K562 (cell line): ENCODE results near the gene PGGHG. TPM values are rescaled to one million over a fixed set of nuclear protein-coding genes. Genes with fewer than 3 reads are reported as not detected.

ENCODE experiments used
- ATAC-seq: fragments of 200-7000 bp; cut with Tn5 transposase; 3 replicates; pipeline ENCODE4 v1.9.1; 2020; ENCODE audit warnings: moderate library complexity
- BruUV-seq: library from RNA; stranded (reverse); fragments of 400-500 nt; replicated peaks from 2 replicates; lab custom pipeline; 2021; lab: Mats Ljungman, UMichigan
- CTCF ChIA-PET: fragments of 300-600 bp; formaldehyde crosslinking; extraction: SDS; loops from one replicate; lab custom pipeline; 2021; ENCODE audit warnings: low intra/inter-chr PET ratio; lab: Yijun Ruan, JAX
- POLR2A ChIA-PET: fragments of 300-600, 350-650 bp; sonication (Branson Sonifier 250); formaldehyde crosslinking; extraction: SDS; loops from one replicate; lab custom pipeline; 2021; ENCODE audit warnings: antibody characterized with exemption, inconsistent platforms; lab: Yijun Ruan, JAX
- DNase-seq, 4 experiments: peaks; one replicate each; pipeline versions ENCODE4 v3.0.0 to v3.0.0-alpha.2; 2011 to 2018; ENCODE audit warnings: low spot score in 3 of 4, mixed read lengths in 3 of 4; ENCODE audit errors: extremely low read depth in 1 of 4
- FAIRE-seq: peaks from 2 replicates; lab custom pipeline; 2011; peaks lifted over from hg19 to GRCh38; lab: Jason Lieb, UNC
- H2AFZ ChIP-seq: 2 replicates; pipeline ENCODE4 v1.6.0; 2011; ENCODE audit warnings: low read depth, low read length, control low read depth, inconsistent platforms
- H3K27ac ChIP-seq: fragments of 200-600 bp; 3 replicates; pipeline ENCODE4 v1.8.0; 2011; ENCODE audit warnings: low read depth, mild to moderate bottlenecking, control low read depth, inconsistent platforms, low read length, moderate library complexity, mixed read lengths; ENCODE audit errors: extremely low read depth
- H3K27me3 ChIP-seq, 2 experiments: fragments of 300-600 bp in 1 of 2; 2 replicates in 1 of 2; 3 replicates in 1 of 2; pipeline versions ENCODE4 v1.6.0 to v1.8.0; 2011; ENCODE audit warnings: inconsistent platforms in 2 of 2, low read length in 2 of 2, mild to moderate bottlenecking in 1 of 2, mixed read lengths in 1 of 2, moderate library complexity in 1 of 2; ENCODE audit not compliant: control insufficient read depth in 2 of 2, insufficient read depth in 2 of 2
- H3K36me3 ChIP-seq: fragments of 300-600 bp; 3 replicates; pipeline ENCODE4 v1.8.0; 2011; ENCODE audit warnings: mild to moderate bottlenecking, low read length, inconsistent platforms; ENCODE audit not compliant: control insufficient read depth, insufficient read depth
- H3K4me1 ChIP-seq, 2 experiments: fragments of 200-600 bp in 1 of 2; replicated peaks in 1 of 2; 2 replicates in 1 of 2; 3 replicates in 1 of 2; pipeline versions ENCODE4 v1.5.1 to v1.8.0; 2011; ENCODE audit warnings: inconsistent platforms in 2 of 2, low read length in 2 of 2, mild to moderate bottlenecking in 1 of 2, mixed read lengths in 1 of 2, moderate library complexity in 1 of 2; ENCODE audit not compliant: control insufficient read depth in 2 of 2, insufficient read depth in 2 of 2
- H3K4me2 ChIP-seq: 2 replicates; pipeline ENCODE4 v1.6.1; 2011; ENCODE audit warnings: low read length, control low read depth, inconsistent platforms, mixed read lengths; ENCODE audit not compliant: insufficient read depth
- H3K4me3 ChIP-seq: fragments of 200-600 bp; sonication (generic), shearing (Covaris generic); 2 replicates; pipeline ENCODE4 v1.5.1; 2016; ENCODE audit warnings: control low read depth, inconsistent platforms
- H3K79me2 ChIP-seq: fragments of 200-600 bp; 3 replicates; pipeline ENCODE4 v1.8.0; 2011; ENCODE audit warnings: low read length, inconsistent platforms; ENCODE audit not compliant: control insufficient read depth, insufficient read depth
- H3K9ac ChIP-seq, 2 experiments: 2 replicates each; pipeline versions ENCODE4 v1.6.0 to v1.6.1; 2011; ENCODE audit warnings: low read depth in 2 of 2, low read length in 2 of 2, control low read depth in 1 of 2, inconsistent platforms in 1 of 2, mild to moderate bottlenecking in 1 of 2, mixed read lengths in 1 of 2; ENCODE audit not compliant: insufficient read depth in 1 of 2
- H3K9me1 ChIP-seq: one replicate; pipeline ENCODE4 v1.6.0; 2011; ENCODE audit warnings: inconsistent platforms, mild to moderate bottlenecking, low read length, moderate library complexity; ENCODE audit not compliant: control insufficient read depth, insufficient read depth
- H3K9me3 ChIP-seq: replicated peaks from 2 replicates; pipeline ENCODE4 v1.5.1; 2011; ENCODE audit warnings: low read depth, low read length, inconsistent platforms; ENCODE audit not compliant: control insufficient read depth, insufficient read depth
- H4K20me1 ChIP-seq: replicated peaks from 2 replicates; pipeline ENCODE4 v1.6.1; 2011; ENCODE audit warnings: low read length, inconsistent platforms, mixed read lengths; ENCODE audit not compliant: control insufficient read depth, insufficient read depth
- ARHGAP35 ChIP-seq: fragments of 450-650 bp; IDR thresholded peaks from 2 replicates; pipeline ENCODE4 v1.6.1; 2018; ENCODE audit not compliant: partially characterized antibody
- DMBX1 ChIP-seq: fragments of 250-450 bp; sonication (Bioruptor Pico); IDR thresholded peaks from 2 replicates; pipeline ENCODE4 v1.8.0; 2022; ENCODE audit warnings: inconsistent platforms, mild to moderate bottlenecking, moderate library complexity, borderline replicate concordance
- FOXK2 ChIP-seq, 2 experiments: fragments of 450-650 bp; IDR thresholded peaks in 1 of 2; conservative IDR thresholded peaks in 1 of 2; 2 replicates each; pipeline ENCODE4 v1.6.1; 2016; ENCODE audit warnings: low read depth in 2 of 2, mild to moderate bottlenecking in 1 of 2
- HNRNPH1 ChIP-seq: fragments of 200-400 bp; formaldehyde crosslinking; optimal IDR thresholded peaks from 2 replicates; pipeline ENCODE3; 2017; ENCODE audit warnings: low read depth, mild to moderate bottlenecking, low read length, moderate library complexity
- HNRNPLL ChIP-seq: fragments of 200-400 bp; formaldehyde crosslinking; IDR thresholded peaks from 2 replicates; pipeline ENCODE4 v1.6.1; 2017; ENCODE audit warnings: low read length, low read depth, mild to moderate bottlenecking; ENCODE audit not compliant: poor library complexity, severe bottlenecking
- L3MBTL2 ChIP-seq: fragments of 450-650 bp; IDR thresholded peaks from 2 replicates; pipeline ENCODE4 v1.6.1; 2016; ENCODE audit warnings: mild to moderate bottlenecking, moderate library complexity
- LEF1 ChIP-seq: fragments of 450-650 bp; IDR thresholded peaks from 2 replicates; pipeline ENCODE4 v1.6.1; 2016; ENCODE audit warnings: mild to moderate bottlenecking
- MYBL2 ChIP-seq, 2 experiments: fragments of 450-650 bp in 1 of 2; sonication (generic) in 1 of 2; formaldehyde crosslinking in 1 of 2; IDR thresholded peaks; 2 replicates each; pipeline versions ENCODE4 v1.6.1 to v1.8.1; 2017 to 2022; ENCODE audit warnings: borderline replicate concordance in 1 of 2, inconsistent platforms in 1 of 2, low read depth in 1 of 2, mild to moderate bottlenecking in 1 of 2, missing genetic modification reagents in 1 of 2, moderate library complexity in 1 of 2
- NFIC ChIP-seq: fragments of 450-650 bp; IDR thresholded peaks from 2 replicates; pipeline ENCODE4 v1.6.1; 2017; ENCODE audit warnings: mild to moderate bottlenecking, inconsistent platforms
- NFIX ChIP-seq: fragments of 250-450 bp; sonication (Bioruptor Pico); IDR thresholded peaks from 2 replicates; pipeline ENCODE4 v1.4.0; 2020; ENCODE audit warnings: low read depth, mild to moderate bottlenecking, moderate library complexity
- NR2C2 ChIP-seq, 2 experiments: fragments of 200-800 bp in 1 of 2; sonication (Bioruptor generic) in 1 of 2; sonication (generic) in 1 of 2; formaldehyde crosslinking in 1 of 2; IDR thresholded peaks; 2 replicates each; pipeline versions ENCODE4 v1.6.1 to v1.8.0; 2016 to 2022; ENCODE audit warnings: mild to moderate bottlenecking in 1 of 2, missing compliant biosample characterization in 1 of 2, missing genetic modification characterization in 1 of 2, missing genetic modification reagents in 1 of 2
- POLR2G ChIP-seq: fragments of 200-400 bp; formaldehyde crosslinking; IDR thresholded peaks from 2 replicates; pipeline ENCODE4 v1.6.1; 2017; ENCODE audit warnings: low read depth, mild to moderate bottlenecking, antibody characterized with exemption, low read length, moderate library complexity
- RBM34 ChIP-seq: fragments of 200-400 bp; formaldehyde crosslinking; IDR thresholded peaks from 2 replicates; pipeline ENCODE4 v1.6.1; 2018; ENCODE audit warnings: low read length, borderline replicate concordance; ENCODE audit not compliant: insufficient read depth
- RFX7 ChIP-seq: fragments of 250-450 bp; sonication (Bioruptor Pico); IDR thresholded peaks from 2 replicates; pipeline ENCODE4 v1.5.1; 2021; ENCODE audit warnings: mild to moderate bottlenecking
- SMARCE1 ChIP-seq: fragments of 450-650 bp; IDR thresholded peaks from 2 replicates; pipeline ENCODE4 v1.7.1; 2016; ENCODE audit warnings: mild to moderate bottlenecking
- ZNF121 ChIP-seq: sonication (generic); formaldehyde crosslinking; conservative IDR thresholded peaks from 2 replicates; pipeline ENCODE4 v1.8.0; 2022; ENCODE audit warnings: missing genetic modification reagents
- ZNF324 ChIP-seq: fragments of 250-450 bp; sonication (Bioruptor Pico); IDR thresholded peaks from 2 replicates; pipeline ENCODE4 v1.4.0; 2020; ENCODE audit warnings: mild to moderate bottlenecking
- WGBS: fragments of 100-300 bp; shearing (Covaris generic); methylation state at CpG from one replicate; pipeline ENCODE4 v1.1.6; 2016; ENCODE audit warnings: low coverage, mixed read lengths; ENCODE audit not compliant: insufficient coverage; ENCODE audit errors: missing lambda C conversion rate; 5-methylcytosine and 5-hydroxymethylcytosine counted together
- in situ Hi-C: fragments of 300-500 bp; cut with MboI; formaldehyde crosslinking; loops from 4 replicates; pipeline ENCODE4 v1.15.0; 2018; ENCODE audit warnings: inconsistent platforms, mixed read lengths
- intact Hi-C: fragments of 100-400 bp; cut with micrococcal nuclease; formaldehyde crosslinking; loops from 2 replicates; pipeline ENCODE4 v1.14.2; 2022
- polyA plus RNA-seq, 8 experiments: library from polyadenylated mRNA; depleted of rRNA in 4 of 8; stranded (reverse) in 5 of 8; unstranded in 3 of 8; fragments of >200 nt; fragmentation: Nextera tagmentation in 2 of 8; fragmentation: Illumina TruSeq in 1 of 8; extraction: Ambion mirVana in 2 of 8; extraction: Trizol in 1 of 8; gene quantifications; 2 replicates each; pipeline versions ENCODE4 v1.2.1 to v1.2.3, GENCODE V29; 2011 to 2014; ENCODE audit warnings: inconsistent platforms in 1 of 8, missing spikeins in 1 of 8
- total RNA-seq, 7 experiments: library from RNA; depleted of rRNA in 6 of 7; stranded (reverse); fragments of >200 nt in 6 of 7; fragmentation: Illumina TruSeq in 2 of 7; extraction: Trizol in 2 of 7; gene quantifications; 2 replicates each; pipeline versions ENCODE4 v1.2.1 to v1.2.3, GENCODE V29; 2011 to 2021; ENCODE audit warnings: low replicate concordance in 1 of 7
- TF ChIP-seq, protein P1 (sequence below): fragments of 200-800 bp; sonication (Bioruptor generic); IDR thresholded peaks from 2 replicates; pipeline ENCODE4 v1.6.1; 2017; ENCODE audit warnings: missing genetic modification characterization, missing compliant biosample characterization

PGGHG gene
- total and polyA plus RNA-seq, 9 of the 15 experiments (the other 6 are each of a cell fraction or from before 2014, with no cell fraction given), result 0.38 to 85.1 (median 18.1) TPM

DNA sequence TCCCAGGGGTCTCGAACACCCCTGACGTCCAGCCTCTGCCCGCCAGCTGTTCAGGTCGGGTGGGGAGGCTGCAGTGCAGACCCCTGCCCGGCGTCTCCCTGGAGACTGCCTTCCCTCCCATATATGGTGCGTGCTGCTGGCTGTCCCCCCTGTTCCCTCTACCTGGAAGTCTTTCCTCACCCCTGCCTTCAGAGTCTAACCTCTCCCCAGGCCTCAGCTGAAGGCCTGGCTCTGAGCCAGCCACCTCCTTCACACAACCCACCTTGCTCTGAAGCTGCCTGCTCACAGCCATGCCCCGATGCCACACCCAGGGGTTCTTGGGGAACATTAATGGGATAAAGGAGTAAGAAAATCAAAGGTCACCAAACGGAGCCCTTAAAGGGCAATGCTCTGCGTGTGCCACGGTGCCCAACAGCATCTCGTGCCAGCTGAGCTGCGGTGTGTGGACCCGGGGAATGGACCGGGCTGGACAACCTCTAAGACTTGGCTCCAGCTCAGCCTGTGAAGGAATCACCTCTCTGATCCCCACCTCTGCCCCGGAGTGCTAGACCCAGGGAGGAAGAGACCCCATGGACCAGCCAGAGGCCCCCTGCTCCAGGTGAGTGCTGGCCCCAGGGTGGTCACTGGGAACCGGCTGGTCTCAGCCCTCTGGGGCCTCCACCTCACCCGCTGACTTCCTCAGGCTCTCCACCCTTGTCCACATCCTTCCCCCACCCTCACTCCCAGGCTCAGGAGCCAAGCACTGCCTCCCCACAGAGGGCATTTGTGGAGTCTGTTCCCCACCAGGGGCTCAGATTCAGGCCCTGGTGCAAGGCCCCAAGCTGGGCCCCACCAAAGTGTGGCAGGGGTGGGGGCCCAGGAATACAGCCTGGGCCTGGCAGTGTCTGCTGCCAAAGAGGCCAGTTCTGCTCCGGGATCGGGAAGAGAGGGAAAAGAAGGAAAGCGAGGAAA lies 10.7 kb upstream of the PGGHG start, which contains the start of gene NLRP6:
Gene NLRP6, plus strand, starts transcription at position 407 of the 951 bp plus-strand sequence. Its CDS starts 163 bp downstream, at position 570.
- ChIA-PET POLR2A (interaction anchor here (0.5 to 2.0 kb wide), 4 partner anchors 10 to 81 kb away, joined by 3 to 14 read pairs (median 4); no protein-coding TSS in a partner anchor), CTCF (no interaction called here)
- in situ Hi-C loops (no loop called here), intact Hi-C loops (no loop called here)
- peak within 1 kb of the TSS; percentile 45 to 88; a peak in 3 of 4 replicates for H3K9ac ChIP-seq
- BruUV-seq, result no TSS peak
- no peaks in the 10 kb centered on the region for H4K20me1 ChIP-seq
- FAIRE-seq, result no peak
- no peak for DNase-seq
- H2AFZ ChIP-seq, result peak within 1 kb of the TSS; percentile 29; the same call in 1 of the 2 replicates
- H3K79me2 ChIP-seq, result no peaks in the 10 kb centered on the region
- H3K4me2 ChIP-seq, result peak within 1 kb of the TSS; percentile 33
- 73% methylated on average over 20 of the region's 21 CpGs for WGBS
- H3K27ac ChIP-seq, result peak within 1 kb of the TSS; percentile 78
- no peaks in the 10 kb centered on the region for H3K27me3 ChIP-seq
- peaks cover 12% of the 10 kb centered on the region for H3K9me3 ChIP-seq
- no peak within 1 kb of the TSS for H3K4me3 ChIP-seq
- ATAC-seq, result peak; percentile 39
- no peaks in the 10 kb centered on the region for H3K36me3 ChIP-seq
- H3K9me1 ChIP-seq, result no peaks in the 10 kb centered on the region
- H3K4me1 ChIP-seq, result peaks cover 15 to 35% of the 10 kb centered on the region in 2 experiments
- TF ChIP-seq POLR2G (peak; percentile 45; the same call in 1 of the 2 replicates), RBM34 (no peak), HNRNPH1 (no peak), NR2C2 (CRISPR knock-in tag; IDR thresholded peaks at IDR 0.05) (no peak), NR2C2 (tag; IDR thresholded peaks at IDR 0.05) (peak; percentile 47; the same call in 1 of the 2 replicates), ARHGAP35 (no peak), FOXK2 (conservative IDR thresholded peaks at IDR 0.05 in 1 of 2, IDR thresholded peaks at IDR 0.05 in 1 of 2; ENCODE audit: low read depth in 2 of 2) (no peak), ZNF324 (no peak), L3MBTL2 (no peak), MYBL2 (IDR thresholded peaks at IDR 0.05; ENCODE audit: low read depth) (no peak), MYBL2 (CRISPR knock-in tag; IDR thresholded peaks at IDR 0.05; ENCODE audit: borderline replicate concordance) (no peak), RFX7 (CRISPR knock-in tag) (no peak), LEF1 (no peak), HNRNPLL (no peak), NFIX (CRISPR knock-in tag) (peak; percentile 20; the same call in 1 of the 2 replicates), DMBX1 (CRISPR knock-in tag) (no peak), SMARCE1 (no peak), ZNF121 (CRISPR knock-in tag) (no peak), NFIC (peak; percentile 82)
- TF ChIP-seq, protein P1, sequence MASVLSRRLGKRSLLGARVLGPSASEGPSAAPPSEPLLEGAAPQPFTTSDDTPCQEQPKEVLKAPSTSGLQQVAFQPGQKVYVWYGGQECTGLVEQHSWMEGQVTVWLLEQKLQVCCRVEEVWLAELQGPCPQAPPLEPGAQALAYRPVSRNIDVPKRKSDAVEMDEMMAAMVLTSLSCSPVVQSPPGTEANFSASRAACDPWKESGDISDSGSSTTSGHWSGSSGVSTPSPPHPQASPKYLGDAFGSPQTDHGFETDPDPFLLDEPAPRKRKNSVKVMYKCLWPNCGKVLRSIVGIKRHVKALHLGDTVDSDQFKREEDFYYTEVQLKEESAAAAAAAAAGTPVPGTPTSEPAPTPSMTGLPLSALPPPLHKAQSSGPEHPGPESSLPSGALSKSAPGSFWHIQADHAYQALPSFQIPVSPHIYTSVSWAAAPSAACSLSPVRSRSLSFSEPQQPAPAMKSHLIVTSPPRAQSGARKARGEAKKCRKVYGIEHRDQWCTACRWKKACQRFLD (CRISPR knock-in tag), result peak; percentile 8; the same call in 1 of the 2 replicates
